Hepatocyte (in vitro differentiated cells): Measurements from ENCODE around the gene CLDN3. TPM values are rescaled to one million over a fixed set of nuclear protein-coding genes. Genes with fewer than 3 reads are reported as not detected.
A peak's percentile ranks its signal among the peaks of the same experiment; 100 is the strongest.

Experiments
- DNase-seq: peaks from one replicate; pipeline ENCODE4 v3.0.0-alpha.2; 2016; ENCODE audit warnings: low spot score
- H2AFZ ChIP-seq: fragments of 200-600 bp; sonication (generic); 2 replicates; pipeline ENCODE4 v1.6.0; 2016; ENCODE audit warnings: antibody characterized with exemption, mild to moderate bottlenecking
- H3K27ac ChIP-seq: fragments of 200-600 bp; sonication (generic); 2 replicates; pipeline ENCODE4 v1.5.1; 2016; ENCODE audit warnings: mild to moderate bottlenecking
- H3K27me3 ChIP-seq: fragments of 200-600 bp; sonication (generic); 2 replicates; pipeline ENCODE4 v1.6.1; 2016
- H3K36me3 ChIP-seq: fragments of 200-600 bp; sonication (generic); replicated peaks from 2 replicates; pipeline ENCODE4 v1.5.1; 2016; ENCODE audit warnings: low read depth; ENCODE audit not compliant: insufficient read depth
- H3K4me1 ChIP-seq: fragments of 200-600 bp; sonication (generic); 2 replicates; pipeline ENCODE4 v1.5.1; 2016; ENCODE audit warnings: mild to moderate bottlenecking, moderate library complexity; ENCODE audit not compliant: insufficient read depth
- H3K4me2 ChIP-seq: fragments of 200-600 bp; sonication (generic); 2 replicates; pipeline ENCODE4 v1.6.0; 2016
- H3K4me3 ChIP-seq: fragments of 200-600 bp; sonication (generic); 2 replicates; pipeline ENCODE4 v1.5.1; 2016; ENCODE audit warnings: mild to moderate bottlenecking
- H3K79me2 ChIP-seq: fragments of 200-600 bp; sonication (generic); 2 replicates; pipeline ENCODE4 v1.6.0; 2017; ENCODE audit warnings: mild to moderate bottlenecking
- H3K9me2 ChIP-seq: fragments of 200-600 bp; sonication (generic); replicated peaks from 2 replicates; pipeline ENCODE4 v1.6.0; 2017; ENCODE audit warnings: mild to moderate bottlenecking; ENCODE audit not compliant: insufficient read depth
- H3K9me3 ChIP-seq: fragments of 200-600 bp; sonication (generic); 2 replicates; pipeline ENCODE4 v1.5.1; 2016; ENCODE audit warnings: low read depth, mild to moderate bottlenecking
- H4K20me1 ChIP-seq: fragments of 200-600 bp; sonication (generic); 2 replicates; pipeline ENCODE4 v1.6.0; 2016; ENCODE audit warnings: mild to moderate bottlenecking; ENCODE audit not compliant: insufficient read depth, poor library complexity, severe bottlenecking
- CTCF ChIP-seq: fragments of 200-600 bp; sonication (generic); IDR thresholded peaks from 2 replicates; pipeline ENCODE4 v1.5.1; 2016; ENCODE audit warnings: antibody characterized with exemption, mild to moderate bottlenecking; ENCODE audit not compliant: poor library complexity
- EZH2 ChIP-seq: fragments of 200-600 bp; sonication (generic); IDR thresholded peaks from 2 replicates; pipeline ENCODE4 v1.6.1; 2016; ENCODE audit warnings: antibody characterized with exemption, mild to moderate bottlenecking, borderline replicate concordance
- EZH2phosphoT487 ChIP-seq: fragments of 200-600 bp; sonication (generic); IDR thresholded peaks from one replicate; pipeline ENCODE4 v1.6.1; 2018; ENCODE audit warnings: antibody characterized with exemption, mild to moderate bottlenecking, low read depth, moderate library complexity; ENCODE audit not compliant: unreplicated experiment, severe bottlenecking
- WGBS: methylation state at CpG from one replicate; pipeline ENCODE4 v1.1.6; 2016; ENCODE audit warnings: low lambda C conversion rate; ENCODE audit errors: missing lambda C conversion rate; 5-methylcytosine and 5-hydroxymethylcytosine counted together
- polyA plus RNA-seq: library from polyadenylated mRNA; unstranded; fragments of >200 nt; fragmentation: Nextera tagmentation; extraction: Ambion mirVana; gene quantifications from 2 replicates; pipeline ENCODE4 v1.2.1, GENCODE V29; 2016
- small RNA-seq: library from RNA; depleted of rRNA; stranded (forward); fragments of <200 nt; gene quantifications from one replicate; pipeline ENCODE3, GENCODE V24; 2014
- total RNA-seq: library from RNA; depleted of rRNA; stranded (reverse); fragments of >200 nt; gene quantifications from 2 replicates; pipeline ENCODE4 v1.2.3, GENCODE V29; 2014

Gene CLDN3
- total and polyA plus RNA-seq, 2 experiments from 2014 or later: 53.7 to 142 TPM

GRCh38 chr7:73719806-73720169 lies 50.3 kb downstream of the CLDN3 start:
- H3K79me2 ChIP-seq: peaks cover 32% of the 10 kb centered on the region
- no peak for DNase-seq
- no peak for TF ChIP-seq CTCF
- TF ChIP-seq EZH2phosphoT487: no peak
- TF ChIP-seq EZH2: no peak
- H2AFZ ChIP-seq: peak overlapping the region; percentile 66
- peaks cover 35% of the 10 kb centered on the region for H3K4me1 ChIP-seq
- H3K4me2 ChIP-seq: peak overlapping the region; percentile 98
- H3K9me2 ChIP-seq: no peaks in the 10 kb centered on the region
- peak overlapping the region; percentile 64 for H3K4me3 ChIP-seq
- 15% methylated on average over 12 of the region's 16 CpGs for WGBS
- H3K27ac ChIP-seq: no peak overlapping the region
- no peaks in the 10 kb centered on the region for H3K9me3 ChIP-seq
- no peaks in the 10 kb centered on the region for H3K27me3 ChIP-seq
- H4K20me1 ChIP-seq: peaks cover 3% of the 10 kb centered on the region
- no peaks in the 10 kb centered on the region for H3K36me3 ChIP-seq

Small RNA genes within 50 kb of the gene (small RNA-seq; reads per million reads assigned to genes)
- gene RN7SL265P: not detected

Other genes starting within 250 kb of the CLDN3 start
- 40.7 and 44.7 TPM in 2 replicates for gene BAZ1B, start 248.0 kb downstream of the CLDN3 start, total RNA-seq
- 16.7 TPM in 2 replicates for gene BAZ1B, start 248.0 kb downstream of the CLDN3 start, polyA plus RNA-seq
- 34.5 and 44.7 TPM in 2 replicates for gene BCL7B, start 212.6 kb downstream of the CLDN3 start, total RNA-seq
- gene BCL7B, start 212.6 kb downstream of the CLDN3 start, polyA plus RNA-seq: 54.0 and 60.3 TPM in 2 replicates
- gene TBL2, start 191.7 kb downstream of the CLDN3 start, total RNA-seq: 72.8 and 73.6 TPM in 2 replicates
- gene TBL2, start 191.7 kb downstream of the CLDN3 start, polyA plus RNA-seq: 55.5 and 62.1 TPM in 2 replicates
- gene MLXIPL, start 145.7 kb downstream of the CLDN3 start, total RNA-seq: 20.9 and 21.7 TPM in 2 replicates
- gene MLXIPL, start 145.7 kb downstream of the CLDN3 start, polyA plus RNA-seq: 45.5 and 46.7 TPM in 2 replicates
- gene VPS37D, start 102.4 kb downstream of the CLDN3 start, total RNA-seq: 4.3 and 5.6 TPM in 2 replicates
- gene VPS37D, start 102.4 kb downstream of the CLDN3 start, polyA plus RNA-seq: 7.5 and 9.5 TPM in 2 replicates
- gene DNAJC30, start 86.8 kb downstream of the CLDN3 start, total RNA-seq: 3.0 and 4.7 TPM in 2 replicates
- gene DNAJC30, start 86.8 kb downstream of the CLDN3 start, polyA plus RNA-seq: 13.9 and 15.3 TPM in 2 replicates
- 35.9 and 44.3 TPM in 2 replicates for gene BUD23, start 86.7 kb downstream of the CLDN3 start, total RNA-seq
- 112 and 131 TPM in 2 replicates for gene BUD23, start 86.7 kb downstream of the CLDN3 start, polyA plus RNA-seq
- gene STX1A, start 50.6 kb downstream of the CLDN3 start, total RNA-seq: 22.8 and 23.7 TPM in 2 replicates
- gene STX1A, start 50.6 kb downstream of the CLDN3 start, polyA plus RNA-seq: 27.1 and 39.2 TPM in 2 replicates
- 30.7 and 33.0 TPM in 2 replicates for gene ABHD11, start 31.5 kb downstream of the CLDN3 start, total RNA-seq
- 90.9 and 110 TPM in 2 replicates for gene ABHD11, start 31.5 kb downstream of the CLDN3 start, polyA plus RNA-seq
- gene CLDN4, start 60.7 kb upstream of the CLDN3 start, total RNA-seq: 532 and 570 TPM in 2 replicates
- 880 and 909 TPM in 2 replicates for gene CLDN4, start 60.7 kb upstream of the CLDN3 start, polyA plus RNA-seq
- gene METTL27, start 72.2 kb upstream of the CLDN3 start, total RNA-seq: 1.6 and 2.6 TPM in 2 replicates
- 6.5 and 11.4 TPM in 2 replicates for gene METTL27, start 72.2 kb upstream of the CLDN3 start, polyA plus RNA-seq
- gene TMEM270, start 90.9 kb upstream of the CLDN3 start, total RNA-seq: 1.1 TPM in 1 of 2 replicates, not detected in the other
- 0.30 and 0.47 TPM in 2 replicates for gene TMEM270, start 90.9 kb upstream of the CLDN3 start, polyA plus RNA-seq